Mammary epithelial cell (primary cell): ENCODE data around the gene MSANTD4.

ENCODE experiments used
- CTCF ChIP-seq, 2 donors: IDR thresholded peaks in 1 of 2; conservative IDR thresholded peaks in 1 of 2; 2 replicates each; pipeline ENCODE4 v1.5.1; 2011 to 2012; ENCODE audit warnings: inconsistent platforms in 2 of 2, low read length in 2 of 2, mild to moderate bottlenecking in 2 of 2, control low read depth in 1 of 2, low read depth in 1 of 2; ENCODE audit not compliant: insufficient read depth in 1 of 2; ENCODE audit errors: extremely low read depth in 1 of 2
- EZH2 ChIP-seq: IDR thresholded peaks from 2 replicates; pipeline ENCODE4 v1.6.1; 2012; ENCODE audit warnings: low read length, inconsistent platforms, borderline replicate concordance

- TF ChIP-seq CTCF (conservative IDR thresholded peaks at IDR 0.05 in 1 of 2, IDR thresholded peaks at IDR 0.05 in 1 of 2; ENCODE audit: extremely low read depth in 1 of 2, insufficient read depth in 1 of 2, low read depth in 1 of 2, low read length in 2 of 2) = no peak
- no peak for TF ChIP-seq EZH2
Observed at GRCh38 chr11:106011481-106011880, 10.6 kb downstream of the MSANTD4 start.
